HG02623 (cell line): Measurements from ENCODE around the gene CLC.

Source experiments
- ATAC-seq: cut with Tn5 transposase; IDR thresholded peaks from one replicate; pipeline ENCODE4 v1.9.1; 2021; ENCODE audit warnings: moderate library complexity; ENCODE audit not compliant: unreplicated experiment

Gene CLC

DNA sequence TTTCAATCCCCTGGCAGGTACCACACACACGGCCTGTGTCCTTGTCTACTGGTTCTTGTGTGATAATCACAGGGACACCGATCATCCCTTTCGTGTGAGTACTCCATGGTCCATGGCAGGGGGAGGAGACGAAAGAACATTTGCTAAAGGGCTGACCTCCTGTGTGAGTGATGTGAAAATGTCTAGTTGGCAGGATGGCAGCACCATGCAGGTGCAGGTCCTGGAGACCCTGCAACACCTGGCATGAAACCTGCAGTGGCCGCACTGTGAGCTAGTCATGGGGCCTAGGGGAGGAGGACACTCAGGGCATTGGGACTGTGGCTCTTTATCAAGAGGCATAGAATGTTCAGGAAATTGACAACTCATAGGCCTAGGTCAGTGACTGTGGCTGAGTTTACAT lies 56.4 kb downstream of the CLC start:
- ATAC-seq = no peak
